Measurements from ENCODE around the gene CDK3.

Gene CDK3

DNA sequence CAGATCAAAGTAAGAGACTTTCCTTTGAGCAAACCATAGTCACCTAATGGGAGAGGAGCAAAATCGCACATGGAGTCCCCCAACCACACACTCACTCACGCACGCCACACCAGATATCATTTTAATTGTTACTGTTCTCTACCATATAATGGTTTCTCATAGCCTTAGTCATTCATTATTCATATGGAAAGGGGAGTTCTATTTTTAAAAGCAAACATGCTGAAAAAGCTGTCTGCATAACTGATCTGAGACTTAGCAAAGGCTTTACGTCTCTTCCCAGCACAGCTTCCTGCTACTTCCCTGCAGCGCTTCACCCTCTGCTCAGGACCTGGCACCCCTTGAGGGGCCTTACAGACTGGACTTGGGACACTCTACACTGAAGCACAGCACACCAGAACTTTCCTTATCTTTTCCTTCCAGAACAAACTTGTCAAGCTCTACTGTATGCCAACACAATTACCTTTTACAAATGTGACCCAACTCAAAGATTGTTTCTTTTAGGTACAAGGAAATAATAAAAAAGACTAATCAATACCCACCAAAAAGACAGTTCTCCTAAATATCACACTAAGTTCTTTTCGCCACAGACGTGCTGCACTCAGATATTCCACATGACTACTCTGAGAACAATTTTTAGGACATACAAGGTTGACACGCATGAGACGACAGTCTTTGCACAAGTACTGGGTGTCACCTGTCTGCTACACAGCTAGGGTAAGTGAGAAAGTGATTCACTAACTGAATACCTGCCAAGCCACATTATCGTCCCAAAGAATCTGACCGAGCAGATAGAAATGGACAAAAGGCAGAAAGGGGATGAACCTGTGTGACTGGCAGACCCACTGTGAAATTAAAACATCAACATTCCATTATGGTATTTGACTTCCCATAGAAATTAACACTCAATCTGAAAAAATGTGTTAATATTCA is 50.1 kb downstream of the CDK3 start:
- Histone ChIP-seq H3K9me3 (ENCODE audit: control insufficient read depth in 1 of 2, low read length in 2 of 2) (no peaks in the 10 kb centered on the region), H3K9ac (ENCODE audit: low read depth in 1 of 2, low read length in 2 of 2) (no peak overlapping the region), H3K36me3 (ENCODE audit: control insufficient read depth in 1 of 2, insufficient read depth in 2 of 2, low read length in 2 of 2) (peaks cover 24 to 85% of the 10 kb centered on the region in 2 donors), H3K4me1 (ENCODE audit: control insufficient read depth in 1 of 2, insufficient read depth in 2 of 2, low read length in 2 of 2) (no peaks in the 10 kb centered on the region), H3K27me3 (ENCODE audit: control insufficient read depth in 1 of 2, insufficient read depth in 2 of 2, low read length in 2 of 2) (no peaks in the 10 kb centered on the region), H3K4me3 (ENCODE audit: low read depth in 1 of 2, low read length in 2 of 2) (no peak overlapping the region), H3K27ac (ENCODE audit: low read depth, low read length) (no peak overlapping the region)

DNA sequence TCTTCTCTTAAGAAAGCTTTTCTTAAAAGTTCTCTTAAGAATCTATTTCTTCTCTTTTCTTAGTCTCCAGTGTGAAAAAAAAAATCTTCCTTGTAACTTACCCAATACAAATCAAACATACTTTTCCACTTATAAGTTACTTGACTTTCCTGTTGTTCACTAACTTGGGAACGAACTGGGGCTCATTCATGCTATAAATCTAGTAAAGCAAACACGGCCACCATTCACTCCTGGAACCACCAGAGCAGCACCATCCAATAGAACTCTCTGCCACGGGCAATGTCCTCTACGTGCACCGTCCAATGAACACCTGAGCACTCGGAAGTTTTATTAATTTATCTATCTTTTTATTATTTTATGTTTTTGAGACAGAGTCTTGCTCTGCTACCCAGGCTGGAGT is 50.9 kb downstream of the CDK3 start:
- Histone ChIP-seq H3K9ac (ENCODE audit: low read depth in 1 of 2, low read length in 2 of 2) (no peak overlapping the region), H3K4me3 (ENCODE audit: low read depth in 1 of 2, low read length in 2 of 2) (no peak overlapping the region), H3K36me3 (ENCODE audit: control insufficient read depth in 1 of 2, insufficient read depth in 2 of 2, low read length in 2 of 2) (peaks cover 32 to 85% of the 10 kb centered on the region in 2 donors), H3K27ac (ENCODE audit: low read depth, low read length) (no peak overlapping the region), H3K9me3 (ENCODE audit: control insufficient read depth in 1 of 2, low read length in 2 of 2) (no peaks in the 10 kb centered on the region), H3K4me1 (ENCODE audit: control insufficient read depth in 1 of 2, insufficient read depth in 2 of 2, low read length in 2 of 2) (no peaks in the 10 kb centered on the region), H3K27me3 (ENCODE audit: control insufficient read depth in 1 of 2, insufficient read depth in 2 of 2, low read length in 2 of 2) (no peaks in the 10 kb centered on the region)

DNA sequence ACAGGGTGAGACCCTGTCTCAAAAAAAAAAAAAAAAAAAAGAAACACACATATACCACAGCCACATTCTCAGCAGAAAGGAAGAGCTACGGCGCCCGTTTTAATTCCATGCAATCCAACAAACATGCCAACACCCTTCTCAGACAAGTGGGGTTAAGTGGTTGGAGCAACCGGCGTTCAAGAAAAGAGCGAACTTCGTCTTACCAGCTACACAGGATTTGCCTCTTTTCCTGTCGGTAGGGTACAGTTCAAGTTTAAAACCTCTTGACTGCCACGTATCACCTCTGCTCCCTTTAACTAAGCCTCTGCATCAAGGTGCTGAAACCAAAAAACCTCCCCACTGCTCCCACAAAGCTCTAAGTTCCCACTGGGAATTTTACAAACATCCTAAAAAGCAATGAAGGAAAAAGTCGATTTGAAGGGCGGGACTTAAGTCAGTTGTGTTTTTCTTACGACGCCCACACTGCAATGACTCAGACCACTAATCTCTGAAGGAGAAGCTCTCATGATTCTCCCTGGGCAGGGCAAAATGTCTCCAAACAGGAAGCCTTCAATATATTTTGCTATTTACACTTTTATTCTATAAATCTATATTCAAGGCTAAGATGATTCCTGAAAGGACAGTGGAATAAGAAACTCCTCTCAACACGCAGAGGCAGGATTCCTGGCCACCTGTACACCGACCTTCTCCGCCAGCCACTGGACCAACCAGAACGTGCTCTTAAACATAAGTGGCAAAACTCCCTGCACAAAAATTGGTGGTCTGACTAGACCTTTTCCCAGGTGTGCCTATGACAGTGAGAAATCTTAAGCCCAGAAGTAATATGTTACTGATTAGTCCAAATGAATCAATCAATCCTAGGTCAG is 52.8 kb downstream of the CDK3 start:
- Histone ChIP-seq H3K4me1 (ENCODE audit: control insufficient read depth in 1 of 2, insufficient read depth in 2 of 2, low read length in 2 of 2) (no peaks in the 10 kb centered on the region), H3K9ac (ENCODE audit: low read depth in 1 of 2, low read length in 2 of 2) (no peak overlapping the region), H3K36me3 (ENCODE audit: control insufficient read depth in 1 of 2, insufficient read depth in 2 of 2, low read length in 2 of 2) (peaks cover 37 to 87% of the 10 kb centered on the region in 2 donors), H3K4me3 (ENCODE audit: low read depth in 1 of 2, low read length in 2 of 2) (no peak overlapping the region), H3K27me3 (ENCODE audit: control insufficient read depth in 1 of 2, insufficient read depth in 2 of 2, low read length in 2 of 2) (no peaks in the 10 kb centered on the region), H3K27ac (ENCODE audit: low read depth, low read length) (no peak overlapping the region), H3K9me3 (ENCODE audit: control insufficient read depth in 1 of 2, low read length in 2 of 2) (no peaks in the 10 kb centered on the region)

DNA sequence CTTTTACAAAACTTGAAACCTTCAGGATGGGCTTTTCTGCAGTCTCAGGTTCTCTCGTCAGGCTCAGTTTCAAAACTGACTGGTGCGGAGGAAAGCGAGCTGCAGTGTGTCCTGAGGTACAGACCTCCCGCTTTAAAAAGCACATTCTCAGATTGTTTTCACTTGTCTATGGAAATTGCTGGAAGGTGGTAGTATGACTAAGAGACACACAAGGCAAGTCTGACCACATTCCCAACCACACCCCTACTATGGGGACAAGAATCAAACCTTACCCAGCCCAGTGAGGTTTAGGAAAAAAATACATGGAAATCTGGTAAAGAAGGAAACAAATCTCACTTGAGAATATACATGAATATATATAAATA is 53.4 kb downstream of the CDK3 start:
- H3K27ac ChIP-seq (ENCODE audit: low read depth, low read length), result no peak overlapping the region
- H3K4me1 ChIP-seq (ENCODE audit: control insufficient read depth in 1 of 2, insufficient read depth in 2 of 2, low read length in 2 of 2), result no peaks in the 10 kb centered on the region
- H3K9ac ChIP-seq (ENCODE audit: low read depth in 1 of 2, low read length in 2 of 2), result no peak overlapping the region
- no peaks in the 10 kb centered on the region for H3K9me3 ChIP-seq (ENCODE audit: control insufficient read depth in 1 of 2, low read length in 2 of 2)
- H3K36me3 ChIP-seq (ENCODE audit: control insufficient read depth in 1 of 2, insufficient read depth in 2 of 2, low read length in 2 of 2), result peaks cover 37 to 86% of the 10 kb centered on the region in 2 donors
- no peak overlapping the region for H3K4me3 ChIP-seq (ENCODE audit: low read depth in 1 of 2, low read length in 2 of 2)
- no peaks in the 10 kb centered on the region for H3K27me3 ChIP-seq (ENCODE audit: control insufficient read depth in 1 of 2, insufficient read depth in 2 of 2, low read length in 2 of 2)

Measured in duodenal mucosa (tissue), 2 donors.